GM12873 (cell line): ENCODE data around the gene RNF19B.

ENCODE experiments used
- CTCF ChIP-seq: IDR thresholded peaks from 2 replicates; pipeline ENCODE4 v1.5.1; 2012; ENCODE audit warnings: low read depth, mild to moderate bottlenecking, moderate library complexity, low read length, control low read depth; ENCODE audit not compliant: insufficient read depth; ENCODE audit errors: missing control alignments

Gene RNF19B

GRCh38 chr1:33007190-33008050 is 42.8 kb upstream of the RNF19B start:
- TF ChIP-seq CTCF: peak; percentile 35

- no peak for TF ChIP-seq CTCF
These were observed 41.3 kb upstream of the RNF19B start for GRCh38 chr1:33005838-33006421.

GRCh38 chr1:33005117-33005837 is 40.7 kb upstream of the RNF19B start:
- no peak for TF ChIP-seq CTCF

GRCh38 chr1:33004613-33005012 is 40.0 kb upstream of the RNF19B start:
- no peak for TF ChIP-seq CTCF

GRCh38 chr1:33003657-33004056 is 39.0 kb upstream of the RNF19B start:
- no peak for TF ChIP-seq CTCF

- TF ChIP-seq CTCF: no peak
These were observed 37.4 kb upstream of the RNF19B start for GRCh38 chr1:33002006-33002405.

GRCh38 chr1:33001282-33001681 is 36.7 kb upstream of the RNF19B start:
- peak; percentile 52 for TF ChIP-seq CTCF
